CD14-positive monocyte (primary cell): ENCODE data around the gene RANBP3. TPM values are rescaled to one million over a fixed set of nuclear protein-coding genes. Genes with fewer than 3 reads are reported as not detected.
A peak's percentile ranks its signal among the peaks of the same experiment; 100 is the strongest.

Source experiments
- DNase-seq, 3 donors: peaks; one replicate each; pipeline ENCODE4 v3.0.0-alpha.2; 2011 to 2022
- H2AFZ ChIP-seq: 2 replicates; pipeline ENCODE4 v1.6.0; 2012; ENCODE audit warnings: mild to moderate bottlenecking, low read depth, low read length, inconsistent platforms; ENCODE audit not compliant: insufficient read depth, poor library complexity, severe bottlenecking
- H3K27ac ChIP-seq, 2 donors: 1 replicate in 1 of 2; 2 replicates in 1 of 2; pipeline ENCODE4 v1.5.1; 2012 to 2013; ENCODE audit warnings: low read length in 2 of 2, control low read depth in 1 of 2, inconsistent platforms in 1 of 2, low read depth in 1 of 2, mild to moderate bottlenecking in 1 of 2
- H3K27me3 ChIP-seq, 2 donors: one replicate each; pipeline versions ENCODE4 v1.6.0 to v1.6.1; 2011 to 2013; ENCODE audit warnings: low read length in 2 of 2; ENCODE audit not compliant: control insufficient read depth in 2 of 2, insufficient read depth in 2 of 2
- H3K36me3 ChIP-seq, 2 donors: replicated peaks in 1 of 2; 1 replicate in 1 of 2; 2 replicates in 1 of 2; pipeline versions ENCODE4 v1.5.1 to v1.6.1; 2012 to 2013; ENCODE audit warnings: low read length in 2 of 2, control low read depth in 1 of 2, inconsistent platforms in 1 of 2, mild to moderate bottlenecking in 1 of 2; ENCODE audit not compliant: insufficient read depth in 2 of 2, control insufficient read depth in 1 of 2
- H3K4me1 ChIP-seq, 2 donors: 1 replicate in 1 of 2; 2 replicates in 1 of 2; pipeline versions ENCODE4 v1.5.1 to v1.6.1; 2012 to 2013; ENCODE audit warnings: low read length in 2 of 2, control low read depth in 1 of 2, inconsistent platforms in 1 of 2, mild to moderate bottlenecking in 1 of 2, moderate library complexity in 1 of 2; ENCODE audit not compliant: insufficient read depth in 2 of 2, control insufficient read depth in 1 of 2
- H3K4me2 ChIP-seq: replicated peaks from 2 replicates; pipeline ENCODE3; 2012; ENCODE audit warnings: low read length, moderate library complexity, mild to moderate bottlenecking; ENCODE audit not compliant: poor library complexity, severe bottlenecking; ENCODE audit errors: extremely low read depth
- H3K4me3 ChIP-seq, 3 experiments: fragments of 200-600 bp in 1 of 3; sonication (generic) in 1 of 3; replicated peaks in 1 of 3; 1 replicate in 2 of 3; 2 replicates in 1 of 3; pipeline ENCODE4 v1.5.1; 2011 to 2013; ENCODE audit warnings: low read length in 3 of 3, mild to moderate bottlenecking in 3 of 3, control low read depth in 2 of 3, low read depth in 2 of 3, inconsistent platforms in 1 of 3, moderate library complexity in 1 of 3
- H3K79me2 ChIP-seq: 2 replicates; pipeline ENCODE4 v1.6.0; 2012; ENCODE audit warnings: mild to moderate bottlenecking, control low read depth, inconsistent platforms, low read length, moderate library complexity; ENCODE audit not compliant: insufficient read depth
- H3K9ac ChIP-seq: 2 replicates; pipeline ENCODE4 v1.6.0; 2017; ENCODE audit warnings: low read length, mild to moderate bottlenecking; ENCODE audit not compliant: insufficient read depth, poor library complexity, severe bottlenecking
- H3K9me3 ChIP-seq, 2 donors: replicated peaks in 1 of 2; 1 replicate in 1 of 2; 2 replicates in 1 of 2; pipeline versions ENCODE4 v1.5.1 to v1.6.1; 2012 to 2013; ENCODE audit warnings: low read length in 2 of 2, control low read depth in 1 of 2; ENCODE audit not compliant: control insufficient read depth in 1 of 2, insufficient read depth in 1 of 2
- H4K20me1 ChIP-seq: 2 replicates; pipeline ENCODE4 v1.6.0; 2012; ENCODE audit warnings: mild to moderate bottlenecking, low read length, control low read depth, moderate library complexity; ENCODE audit not compliant: insufficient read depth
- H3K27ac Mint-ChIP-seq, 7 donors: one replicate each; pipeline ENCODE4 v1.8.0; 2020; ENCODE audit warnings: mild to moderate bottlenecking in 7 of 7, mixed read lengths in 7 of 7, moderate library complexity in 6 of 7, inconsistent platforms in 2 of 7
- H3K27me3 Mint-ChIP-seq, 3 donors: one replicate each; pipeline ENCODE4 v1.8.0; 2021 to 2022; ENCODE audit warnings: low read depth in 3 of 3, mild to moderate bottlenecking in 3 of 3, mixed read lengths in 3 of 3, moderate library complexity in 3 of 3, inconsistent platforms in 1 of 3
- H3K36me3 Mint-ChIP-seq, 2 donors: one replicate each; pipeline ENCODE4 v1.8.0; 2020; ENCODE audit warnings: mixed read lengths in 2 of 2, inconsistent platforms in 1 of 2, mild to moderate bottlenecking in 1 of 2
- H3K4me1 Mint-ChIP-seq: one replicate; pipeline ENCODE4 v1.8.0; 2020; ENCODE audit warnings: mild to moderate bottlenecking, mixed read lengths
- H3K4me3 Mint-ChIP-seq, 2 donors: one replicate each; pipeline ENCODE4 v1.8.0; 2020; ENCODE audit warnings: mild to moderate bottlenecking in 2 of 2, mixed read lengths in 2 of 2, moderate library complexity in 1 of 2
- H3K9me3 Mint-ChIP-seq, 7 donors: one replicate each; pipeline ENCODE4 v1.8.0; 2020 to 2022; ENCODE audit warnings: mixed read lengths in 7 of 7, mild to moderate bottlenecking in 6 of 7, moderate library complexity in 6 of 7, inconsistent platforms in 2 of 7
- CTCF ChIP-seq: fragments of 200-600 bp; IDR thresholded peaks from one replicate; pipeline ENCODE4 v1.8.0; 2022; ENCODE audit warnings: antibody characterized with exemption, mild to moderate bottlenecking
- WGBS: methylation state at CpG from one replicate; pipeline ENCODE4 v1.1.5; 2013; ENCODE audit warnings: missing lambda C conversion rate; ENCODE audit not compliant: insufficient coverage; 5-methylcytosine and 5-hydroxymethylcytosine counted together
- intact Hi-C, 2 donors: fragments of 100-400 bp; cut with micrococcal nuclease; formaldehyde crosslinking; loops; one replicate each; pipeline versions ENCODE4 v1.15.0 to v1.15.1; 2023
- polyA plus RNA-seq, 3 donors: library from polyadenylated mRNA; depleted of rRNA in 1 of 3; unstranded in 2 of 3; stranded (reverse) in 1 of 3; fragments of 300-500 nt in 2 of 3; fragments of >200 nt in 1 of 3; fragmentation: Illumina TruSeq in 2 of 3; gene quantifications; 1 replicate in 2 of 3; 2 replicates in 1 of 3; pipeline ENCODE4 v1.2.3, GENCODE V29; 2012 to 2021

RANBP3 gene
- polyA plus RNA-seq, 3 donors, result 4.5 to 49.5 (median 8.1) TPM

GRCh38 chr19:5949792-5950305 is 28.1 kb downstream of the RANBP3 start:
- Histone ChIP-seq H3K79me2 (peaks cover 83% of the 10 kb centered on the region), H3K36me3 (peaks cover 13 to 28% of the 10 kb centered on the region in 2 donors), H3K9ac (no peak overlapping the region), H3K4me1 (peaks cover 68% of the 10 kb centered on the region in 2 donors), H3K4me2 (no peak overlapping the region), H4K20me1 (peaks cover 59% of the 10 kb centered on the region), H3K9me3 (no peaks in the 10 kb centered on the region), H3K27me3 (no peaks in the 10 kb centered on the region), H3K4me3 (no peak overlapping the region), H3K27ac (peak overlapping the region in 1 of 2 donors; percentile 12), H2AFZ (no peak overlapping the region)
- Mint-ChIP-seq H3K27ac (peak overlapping the region in 2 of 7 donors; percentile 10 to 63), H3K36me3 (peaks cover 32% of the 10 kb centered on the region in 2 donors), H3K4me3 (no peak overlapping the region), H3K9me3 (no peaks in the 10 kb centered on the region), H3K4me1 (peaks cover 78% of the 10 kb centered on the region), H3K27me3 (peaks cover 0 to 6% (median 0%) of the 10 kb centered on the region in 3 donors)
- intact Hi-C loops, result no loop called here
- TF ChIP-seq CTCF, result no peak
- 84% methylated on average over 13 of the region's 13 CpGs for WGBS
- no peak for DNase-seq

- Mint-ChIP-seq H3K27ac (peak overlapping the region; percentile 96 to 98 (median 96)), H3K9me3 (no peaks in the 10 kb centered on the region), H3K4me1 (peaks cover 69% of the 10 kb centered on the region), H3K27me3 (peaks cover 0 to 7% (median 0%) of the 10 kb centered on the region in 3 donors), H3K4me3 (no peak overlapping the region), H3K36me3 (peaks cover 31 to 33% of the 10 kb centered on the region in 2 donors)
- DNase-seq, result no peak
- TF ChIP-seq CTCF, result no peak
- peak overlapping the region; percentile 90 to 93 for H3K27ac ChIP-seq
- H3K4me3 ChIP-seq, result no peak overlapping the region
- no peaks in the 10 kb centered on the region for H3K27me3 ChIP-seq
- no peak overlapping the region for H2AFZ ChIP-seq
- H3K36me3 ChIP-seq, result peaks cover 13 to 31% of the 10 kb centered on the region in 2 donors
- peaks cover 60 to 61% of the 10 kb centered on the region in 2 donors for H3K4me1 ChIP-seq
- 85% methylated on average over 4 of the region's 13 CpGs for WGBS
- intact Hi-C loops, result no loop called here
- peaks cover 83% of the 10 kb centered on the region for H3K79me2 ChIP-seq
- H3K9ac ChIP-seq, result peak overlapping the region; percentile 25
- H4K20me1 ChIP-seq, result peaks cover 58% of the 10 kb centered on the region
- H3K9me3 ChIP-seq, result no peaks in the 10 kb centered on the region
- no peak overlapping the region for H3K4me2 ChIP-seq
Measured at GRCh38 chr19:5948752-5949564, 29.0 kb downstream of the RANBP3 start.
